Measurements from ENCODE around the gene EEF1G.

- TF ChIP-seq GATA3 (IDR thresholded peaks at IDR 0.05; ENCODE audit: low read depth, low read length) (no peak), GATA2 (IDR thresholded peaks at IDR 0.05; ENCODE audit: low read depth, low read length) (no peak)
Measured at GRCh38 chr11:62578541-62578940, 4.8 kb upstream of the EEF1G start.

Data from SH-SY5Y (cell line).